HG03521 (cell line): Measurements from ENCODE around the gene CHD8.
"Not testable (repeated sequence)": the region's sequence is repeated elsewhere in the genome, so short reads cannot be mapped to it uniquely, and the experiment has no call there.

Experiments used
- ATAC-seq: cut with Tn5 transposase; IDR thresholded peaks from one replicate; pipeline ENCODE4 v1.9.1; 2021; ENCODE audit warnings: mild to moderate bottlenecking, moderate library complexity; ENCODE audit not compliant: unreplicated experiment

Gene CHD8

DNA sequence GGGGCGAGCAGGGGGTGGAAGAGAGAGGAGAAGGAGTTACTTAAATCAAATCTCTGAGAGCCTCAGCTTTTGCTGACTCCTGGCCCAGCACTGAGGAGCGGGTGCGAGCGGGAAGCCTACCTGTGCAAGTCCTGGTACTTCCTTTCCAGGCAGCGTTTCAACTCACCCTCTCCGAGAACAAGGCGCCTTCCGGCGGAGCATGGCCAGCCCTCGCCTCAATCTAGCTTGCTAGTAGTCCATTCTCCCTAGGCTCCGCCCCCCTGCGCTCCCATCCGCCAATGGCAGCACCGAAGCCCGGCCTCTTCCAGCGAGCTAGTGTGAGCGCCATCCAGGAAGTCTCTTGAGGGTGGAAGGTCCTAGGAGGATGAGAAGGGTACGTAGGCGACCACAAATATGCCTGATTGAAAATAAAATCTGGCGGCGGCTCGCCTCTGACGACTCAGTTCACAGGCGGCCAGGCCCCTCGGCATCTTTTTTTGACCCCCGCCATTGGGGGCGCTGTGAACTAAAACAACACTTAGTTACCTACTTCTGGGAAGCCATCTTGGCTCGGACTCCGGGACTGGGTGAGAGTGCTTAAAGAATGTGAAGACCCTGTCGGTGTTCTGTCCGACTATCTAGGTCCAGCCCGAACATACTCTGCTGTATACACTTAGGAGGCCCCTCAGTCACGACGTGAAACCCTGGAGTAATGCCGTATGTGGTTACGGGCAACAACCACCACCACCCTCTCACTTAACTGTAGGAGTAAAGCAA is at the start of gene CHD8:
Gene CHD8 (minus strand): TSS at position 212 of the 756 bp plus-strand sequence. CDS start 24,480 bp downstream, outside the sequence.
- peak; percentile 97 for ATAC-seq

DNA sequence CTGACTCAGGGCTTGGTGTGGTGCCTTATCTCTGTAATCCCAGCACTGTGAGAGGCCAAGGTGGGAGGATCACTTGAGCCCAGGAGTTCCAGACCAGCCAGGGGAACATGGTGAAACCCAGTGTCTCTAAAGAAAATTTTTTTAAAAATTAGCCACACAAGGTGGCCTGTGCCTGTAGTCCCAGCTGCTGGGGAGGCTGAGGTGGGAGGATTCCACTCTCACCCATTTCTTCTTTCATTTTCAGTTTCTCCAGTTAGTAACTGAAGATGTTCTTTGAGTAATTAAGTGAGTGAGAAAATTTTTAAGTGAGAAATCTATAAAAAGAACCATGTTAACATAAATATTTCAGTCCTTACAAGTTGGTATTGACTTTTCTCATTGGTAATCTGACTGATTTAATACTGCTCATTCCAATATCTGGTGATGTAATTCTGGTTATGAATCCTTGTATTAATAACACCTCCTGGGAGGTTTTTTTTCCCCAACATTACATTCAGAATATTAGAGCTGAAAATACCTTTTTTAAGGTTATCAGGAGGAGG is 49.2 kb upstream of the CHD8 start:
- ATAC-seq, result peak; percentile 72

DNA sequence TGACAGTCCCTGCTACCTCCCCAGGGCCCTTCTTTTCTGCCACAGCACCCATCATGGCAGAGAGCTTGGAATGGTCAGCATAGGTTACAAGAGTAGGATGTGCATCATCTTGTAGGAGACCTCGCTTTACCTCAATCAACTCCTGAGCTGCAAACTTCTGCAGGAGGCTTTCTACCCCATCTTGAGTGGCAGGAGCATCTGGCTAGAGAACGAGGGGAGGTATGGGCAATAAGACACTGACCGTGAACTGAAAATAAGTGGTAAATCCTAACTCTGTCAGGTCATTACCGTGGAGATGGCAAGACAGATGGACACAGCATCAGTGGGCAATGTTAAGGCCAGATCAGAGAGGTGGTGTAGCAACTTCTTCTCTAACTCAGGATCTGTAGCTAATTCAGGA is 47.5 kb upstream of the CHD8 start:
- no peak for ATAC-seq

- no peak for ATAC-seq
Measured at GRCh38 chr14:21501568-21501967, 45.6 kb upstream of the CHD8 start.

- no peak for ATAC-seq
Measured at GRCh38 chr14:21498540-21499526, 42.9 kb upstream of the CHD8 start.

GRCh38 chr14:21496453-21496852 is 40.5 kb upstream of the CHD8 start:
- no peak for ATAC-seq

DNA sequence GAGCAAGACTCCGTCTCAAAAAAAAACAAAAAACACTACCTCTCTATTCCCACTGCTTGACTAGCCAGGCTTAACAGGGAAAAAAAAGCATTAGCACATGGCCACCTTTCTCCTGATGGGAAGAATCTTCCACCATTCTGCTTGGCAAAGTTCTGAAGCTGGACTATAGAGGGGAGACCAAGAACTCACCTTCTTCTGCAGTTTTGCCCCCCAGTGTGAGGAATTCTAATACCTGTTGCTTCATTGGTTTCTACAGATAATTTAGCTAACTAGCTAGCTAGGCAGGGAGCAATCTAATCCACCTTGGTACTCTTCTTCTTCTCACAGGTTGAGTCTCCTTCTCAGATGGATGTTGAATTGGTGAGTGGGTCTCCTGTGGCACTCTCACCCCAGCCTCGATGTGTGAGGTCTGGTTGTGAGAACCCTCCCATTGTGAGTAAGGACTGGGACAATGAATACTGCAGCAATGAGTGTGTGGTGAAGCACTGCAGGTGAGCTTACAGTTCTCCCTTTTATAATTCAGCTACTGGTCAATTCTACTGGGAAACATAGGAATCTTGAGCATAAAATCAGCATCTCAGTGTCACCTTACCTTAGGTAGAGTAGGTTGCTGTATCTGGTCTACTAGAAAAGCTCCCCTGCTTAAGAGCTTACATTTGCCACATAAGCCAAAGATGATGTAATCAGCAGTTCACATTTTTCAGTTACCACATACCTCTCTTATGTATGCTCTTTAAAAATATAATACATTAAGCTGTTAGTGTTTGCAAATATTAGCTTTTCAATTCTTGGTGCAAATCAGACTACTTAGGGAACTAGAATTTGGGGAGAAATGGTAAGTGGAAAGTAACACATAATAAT is 39.2 kb upstream of the CHD8 start:
- no peak for ATAC-seq

DNA sequence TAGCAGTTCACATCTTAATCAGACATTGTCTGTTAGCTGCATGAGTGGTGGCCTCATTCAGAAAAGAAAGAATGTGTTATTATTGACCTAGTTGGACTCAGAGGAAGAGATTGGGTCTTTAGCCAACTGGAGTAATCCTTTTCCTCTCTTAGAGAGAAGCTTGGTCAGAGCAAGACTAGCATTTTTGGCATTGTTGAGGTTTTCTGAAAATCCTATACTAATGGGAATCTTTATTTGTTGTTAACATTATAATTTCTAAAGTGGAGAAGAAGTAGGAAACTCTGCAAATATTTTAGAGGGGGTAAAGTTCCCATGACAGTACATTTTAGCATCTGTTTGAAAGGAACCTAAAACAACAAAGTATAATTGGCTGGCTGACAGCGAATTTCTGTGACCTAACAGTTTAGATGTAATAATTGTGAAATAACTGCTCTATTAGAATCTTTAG is 30.7 kb upstream of the CHD8 start:
- no peak for ATAC-seq

- peak; percentile 99 for ATAC-seq
Measured at GRCh38 chr14:21476925-21477681, 21.2 kb upstream of the CHD8 start, which contains the start of the genes RAB2B and TOX4. Gene RAB2B, minus strand, starts transcription at chr14:21476959. Its CDS starts 87 bp downstream, at chr14:21476872. Gene TOX4, plus strand, starts transcription at chr14:21477195. Its CDS starts 84 bp downstream, at chr14:21477279.

- ATAC-seq, result peak; percentile 30
Measured at GRCh38 chr14:21476523-21476924, 20.6 kb upstream of the CHD8 start.

GRCh38 chr14:21475767-21476522 is 20.0 kb upstream of the CHD8 start:
- no peak for ATAC-seq

DNA sequence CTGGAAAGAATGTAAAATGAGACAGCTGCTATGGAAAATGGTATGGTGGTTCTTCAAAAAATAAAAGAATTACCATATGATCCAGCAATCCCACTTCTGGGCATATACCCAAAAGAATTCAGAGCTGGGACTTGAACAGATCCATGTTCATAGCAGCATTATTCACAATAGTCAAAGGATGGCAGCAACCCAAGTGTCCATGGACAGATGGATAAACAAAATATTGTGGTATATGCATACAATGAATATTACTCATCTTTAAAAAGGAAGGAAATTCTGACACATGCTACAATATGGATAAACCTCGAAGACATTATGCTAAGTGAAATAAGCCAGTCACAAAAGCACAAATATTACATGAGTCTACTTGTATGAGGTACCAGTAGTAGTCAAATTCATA is 11.7 kb upstream of the CHD8 start:
- ATAC-seq, result no peak

DNA sequence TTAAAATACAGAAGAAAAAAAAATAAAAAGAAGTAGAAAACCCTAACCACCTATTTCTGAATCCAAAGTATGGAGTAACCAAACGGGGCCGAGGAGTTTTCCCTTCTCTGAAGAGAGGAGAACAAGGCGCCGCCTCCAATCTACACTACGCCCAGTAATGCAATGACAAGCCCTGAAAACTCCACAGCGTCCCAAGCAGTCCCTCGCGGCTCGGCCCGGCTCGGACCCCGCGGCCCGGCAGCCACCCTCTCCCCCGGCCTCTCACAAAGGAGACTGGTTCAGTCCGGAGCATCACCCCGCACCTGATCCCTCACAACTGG is 371 bp downstream of the CHD8 start:
- ATAC-seq, result peak; percentile 15

GRCh38 chr14:21454843-21455544 is 929 bp downstream of the CHD8 start:
- ATAC-seq, result no peak

DNA sequence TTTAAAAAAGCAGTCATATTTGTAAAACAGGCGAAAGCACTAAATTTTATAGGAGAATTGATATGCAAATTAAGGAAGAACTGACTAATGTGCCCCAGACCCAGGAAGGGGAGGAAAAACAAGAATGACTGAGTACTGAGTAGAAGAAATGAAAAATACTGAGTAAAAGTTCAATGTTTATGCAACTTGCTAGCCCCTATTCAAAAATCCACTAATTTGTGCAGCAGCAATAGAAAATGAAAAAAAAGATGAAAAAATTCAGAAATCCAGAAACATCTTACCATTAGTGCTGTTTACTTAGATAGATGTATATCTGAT is 6.1 kb downstream of the CHD8 start:
- ATAC-seq, result no peak

- ATAC-seq, result not testable (repeated sequence)
Measured at GRCh38 chr14:21442657-21443056, 13.3 kb downstream of the CHD8 start.

- no peak for ATAC-seq
Measured at GRCh38 chr14:21440859-21441258, 15.1 kb downstream of the CHD8 start.

DNA sequence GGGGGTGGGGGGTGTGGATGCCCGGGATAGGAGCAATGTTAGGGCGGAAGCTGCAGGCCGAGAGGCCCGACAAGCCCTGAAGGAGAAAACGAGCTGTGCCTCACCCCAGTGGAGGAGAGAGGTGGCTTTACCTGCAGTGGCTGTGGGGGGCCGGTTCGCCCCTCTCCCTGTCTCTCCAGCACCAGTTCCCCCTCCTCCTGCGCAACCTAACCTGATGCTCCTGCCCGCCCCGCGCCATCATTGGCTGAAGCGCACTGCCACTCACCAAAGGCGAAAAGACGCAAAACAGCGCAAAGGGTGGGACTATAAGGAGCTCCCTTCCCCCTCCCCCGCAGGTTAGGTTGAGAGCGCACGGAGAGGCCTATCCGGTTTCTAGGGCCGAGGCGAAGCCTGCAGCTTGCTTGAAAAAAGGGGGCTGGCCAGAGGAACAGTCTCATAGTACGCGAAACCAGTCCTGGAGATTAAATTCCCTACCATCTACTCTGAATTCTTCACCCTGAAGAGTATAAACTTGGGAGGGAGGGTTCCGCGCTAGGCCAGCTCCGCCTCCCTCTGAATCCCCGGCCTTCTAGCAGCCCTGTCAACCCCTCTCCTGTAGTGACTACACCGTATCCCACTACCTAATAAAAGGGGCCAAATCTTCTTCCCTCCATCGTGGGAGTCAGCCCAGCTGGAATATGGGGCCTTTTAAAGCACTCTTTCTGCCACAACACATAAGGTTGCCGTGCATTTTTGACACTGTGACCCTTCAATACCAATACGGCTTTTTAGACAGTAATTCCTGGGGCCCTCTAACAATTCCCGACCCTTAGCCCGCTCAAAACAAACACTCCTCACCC is 18.6 kb downstream of the CHD8 start:
- peak; percentile 97 for ATAC-seq
